GM03348 (cell line): ENCODE measurements around the gene UCK1.
A peak's percentile ranks its signal among the peaks of the same experiment; 100 is the strongest.
"Not testable (repeated sequence)": the region's sequence is repeated elsewhere in the genome, so short reads cannot be mapped to it uniquely, and the experiment has no call there.

Experiments used
- DNase-seq: peaks from one replicate; pipeline ENCODE4 v3.0.0; 2012; ENCODE audit warnings: low spot score

The UCK1 gene

GRCh38 chr9:131523451-131524435 lies 7.3 kb downstream of the UCK1 start:
- no peak for DNase-seq

GRCh38 chr9:131523086-131523388 lies 8.0 kb downstream of the UCK1 start:
- DNase-seq: no peak

GRCh38 chr9:131522257-131523085 lies 8.6 kb downstream of the UCK1 start:
- DNase-seq: no peak

GRCh38 chr9:131521822-131522221 lies 9.2 kb downstream of the UCK1 start:
- DNase-seq: no peak

GRCh38 chr9:131521203-131521602 lies 9.9 kb downstream of the UCK1 start:
- DNase-seq: no peak

GRCh38 chr9:131520503-131520902 lies 10.6 kb downstream of the UCK1 start:
- DNase-seq: no peak

- DNase-seq: no peak
Observed at GRCh38 chr9:131518553-131518952, 12.5 kb downstream of the UCK1 start.

- no peak for DNase-seq
Observed at GRCh38 chr9:131517761-131518190, 13.3 kb downstream of the UCK1 start.

GRCh38 chr9:131516930-131517329 lies 14.1 kb downstream of the UCK1 start:
- no peak for DNase-seq

- no peak for DNase-seq
Observed at GRCh38 chr9:131516100-131516499, 15.0 kb downstream of the UCK1 start.

- DNase-seq: not testable (repeated sequence)
Observed at GRCh38 chr9:131515559-131516031, 15.5 kb downstream of the UCK1 start.

- DNase-seq: no peak
Observed at GRCh38 chr9:131513177-131513576, 17.9 kb downstream of the UCK1 start.

- no peak for DNase-seq
Observed at GRCh38 chr9:131511880-131512279, 19.2 kb downstream of the UCK1 start.

- DNase-seq: no peak
Observed at GRCh38 chr9:131511416-131511815, 19.6 kb downstream of the UCK1 start.

- DNase-seq: no peak
Observed at GRCh38 chr9:131505012-131505411, 26.1 kb downstream of the UCK1 start.

GRCh38 chr9:131503626-131504465 lies 27.2 kb downstream of the UCK1 start:
- peak; percentile 48 for DNase-seq

GRCh38 chr9:131502781-131503625 lies 28.1 kb downstream of the UCK1 start, which contains the start of gene POMT1:
Gene POMT1, plus strand, starts transcription at chr9:131502918. Its CDS starts 1,301 bp downstream, at chr9:131504219.
- DNase-seq: peak; percentile 100

GRCh38 chr9:131500939-131501541 lies 30.0 kb downstream of the UCK1 start:
- peak; percentile 25 for DNase-seq

- DNase-seq: no peak
Observed at GRCh38 chr9:131500377-131500776, 30.7 kb downstream of the UCK1 start.

- DNase-seq: no peak
Observed at GRCh38 chr9:131499254-131499767, 31.8 kb downstream of the UCK1 start.
